ENCODE measurements around the gene FAU. TPM values are rescaled to one million over a fixed set of nuclear protein-coding genes. Genes with fewer than 3 reads are reported as not detected.

The FAU gene
- total and polyA plus RNA-seq, 4 donors: 674 to 1,172 (median 921) TPM

DNA sequence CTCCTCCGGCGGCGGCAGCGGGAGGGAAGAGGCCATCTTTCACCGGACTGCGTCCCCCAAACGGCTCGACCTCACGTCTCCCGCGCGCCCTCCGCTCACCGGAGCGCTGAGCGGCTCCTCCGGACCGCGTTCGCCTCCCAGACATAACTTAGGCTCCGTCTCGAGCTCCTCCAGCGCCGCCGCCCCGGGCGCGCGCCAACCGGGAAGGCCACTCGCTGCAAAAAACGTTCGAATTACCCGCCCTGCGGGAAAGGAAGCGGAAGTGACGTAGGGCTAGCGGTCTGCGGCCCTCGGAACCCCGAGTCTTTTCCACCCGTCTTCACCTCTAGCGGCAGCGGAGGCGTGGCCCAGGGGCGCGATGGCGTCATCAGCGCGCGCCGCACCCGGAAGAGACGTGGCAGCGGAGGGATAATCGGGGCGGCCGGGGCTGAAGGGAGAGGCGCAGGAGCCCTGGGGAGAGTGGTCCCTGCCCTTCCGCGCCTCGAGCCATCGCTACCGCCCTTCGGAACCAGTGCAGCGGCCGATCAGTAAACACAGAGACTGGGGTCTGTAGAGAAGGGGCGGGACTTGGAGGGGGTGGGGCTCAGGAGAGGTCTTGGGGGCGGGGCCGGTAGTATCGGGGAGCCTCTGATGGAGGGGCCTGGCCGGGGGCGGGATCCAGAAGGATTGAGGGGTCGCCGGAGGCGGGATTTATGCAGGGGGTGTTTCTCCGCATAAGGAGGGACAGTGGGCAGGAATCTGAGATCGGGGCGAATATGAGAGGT lies 37.9 kb downstream of the FAU start, which contains the start of the genes CDCA5 and ZFPL1:
TSS of gene CDCA5 (minus strand) at position 207 of the 764 bp plus-strand sequence. CDS start at position 145, 62 bp downstream.
TSS of gene ZFPL1 (plus strand) at position 389 of the 764 bp plus-strand sequence. CDS start 477 bp downstream, outside the sequence.
- whole genome bisulfite sequencing, 2 donors: 0 to 1% methylated on average over 72 to 79 of the region's 79 CpGs
- DNase-seq: peak; percentile 97 to 98
- Histone ChIP-seq H3K36me3 (ENCODE audit: control insufficient read depth in 1 of 2, insufficient read depth in 2 of 2, low read length in 1 of 2) (no peaks in the 10 kb centered on the region), H3K27ac (ENCODE audit: low read depth in 1 of 2, low read length in 2 of 2) (peak within 1 kb of the TSS; percentile 17 to 35), H3K4me3 (ENCODE audit: low read length in 2 of 2) (peak within 1 kb of the TSS; percentile 79 to 83), H3K27me3 (ENCODE audit: control insufficient read depth in 1 of 2, insufficient read depth in 2 of 2, low read length in 1 of 2) (no peaks in the 10 kb centered on the region), H3K9me3 (ENCODE audit: control insufficient read depth, low read length) (no peaks in the 10 kb centered on the region), H3K4me1 (ENCODE audit: control insufficient read depth in 1 of 2, insufficient read depth in 2 of 2, low read length in 2 of 2) (no peaks in the 10 kb centered on the region)
- intact Hi-C loops (cut with DNase I): loop anchor here (5.0 to 10.0 kb wide), 2 partner anchors 38 to 59 kb away; partner anchors contain the start of genes FAU (in 1 of the 2), MRPL49 (in 1 of the 2) and SNX15 (in 1 of the 2)
- ATAC-seq (ENCODE audit: low FRiP score): peak; percentile 98

DNA sequence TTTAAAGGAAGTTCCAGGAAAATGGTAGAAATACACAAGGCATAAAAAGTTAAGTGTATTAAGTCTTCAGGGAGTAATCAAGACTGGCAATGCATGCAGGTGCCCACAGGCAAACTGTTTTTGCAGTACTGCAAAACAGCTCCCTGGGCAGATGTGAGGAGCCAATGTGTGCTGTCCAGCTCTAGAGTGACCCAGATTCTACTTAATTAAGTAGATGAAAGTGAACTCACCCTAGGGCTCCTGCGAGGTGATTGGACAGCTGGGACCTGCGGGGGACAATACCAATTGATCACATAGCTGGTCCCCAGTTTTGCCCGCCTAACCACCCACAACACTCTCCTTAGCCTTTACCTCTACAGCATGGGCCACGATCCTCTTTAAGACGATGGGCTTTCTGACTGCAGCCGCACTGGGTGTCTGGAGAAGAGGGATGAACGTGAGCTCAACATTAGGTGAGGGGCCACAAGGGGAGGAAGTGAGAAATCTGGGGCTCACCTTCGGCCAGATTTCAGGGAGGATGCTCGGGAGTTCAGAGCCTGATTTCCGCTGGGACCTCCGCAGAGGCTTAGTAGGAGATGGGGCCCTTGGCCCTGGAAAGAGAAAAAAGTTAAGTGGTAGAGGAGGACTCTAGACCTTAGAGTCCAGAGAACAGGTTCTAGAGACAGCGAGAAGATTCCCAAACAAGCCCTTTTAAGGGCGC lies 38.6 kb downstream of the FAU start:
- no peaks in the 10 kb centered on the region for H3K4me1 ChIP-seq (ENCODE audit: control insufficient read depth in 1 of 2, insufficient read depth in 2 of 2, low read length in 2 of 2)
- peak overlapping the region in 1 of 2 donors; percentile 14 for H3K4me3 ChIP-seq (ENCODE audit: low read length in 2 of 2)
- no peaks in the 10 kb centered on the region for H3K36me3 ChIP-seq (ENCODE audit: control insufficient read depth in 1 of 2, insufficient read depth in 2 of 2, low read length in 1 of 2)
- intact Hi-C loops (cut with DNase I): loop anchor here (5.0 to 10.0 kb wide), 2 partner anchors 39 to 58 kb away; partner anchors contain the start of genes FAU (in 1 of the 2), MRPL49 (in 1 of the 2) and SNX15 (in 1 of the 2)
- no peak for DNase-seq
- no peaks in the 10 kb centered on the region for H3K27me3 ChIP-seq (ENCODE audit: control insufficient read depth in 1 of 2, insufficient read depth in 2 of 2, low read length in 1 of 2)
- no peak for ATAC-seq (ENCODE audit: low FRiP score)
- H3K27ac ChIP-seq (ENCODE audit: low read depth in 1 of 2, low read length in 2 of 2): no peak overlapping the region
- 3 to 4% methylated on average over 13 of the region's 13 CpGs for WGBS, 2 donors
- H3K9me3 ChIP-seq (ENCODE audit: control insufficient read depth, low read length): no peaks in the 10 kb centered on the region

DNA sequence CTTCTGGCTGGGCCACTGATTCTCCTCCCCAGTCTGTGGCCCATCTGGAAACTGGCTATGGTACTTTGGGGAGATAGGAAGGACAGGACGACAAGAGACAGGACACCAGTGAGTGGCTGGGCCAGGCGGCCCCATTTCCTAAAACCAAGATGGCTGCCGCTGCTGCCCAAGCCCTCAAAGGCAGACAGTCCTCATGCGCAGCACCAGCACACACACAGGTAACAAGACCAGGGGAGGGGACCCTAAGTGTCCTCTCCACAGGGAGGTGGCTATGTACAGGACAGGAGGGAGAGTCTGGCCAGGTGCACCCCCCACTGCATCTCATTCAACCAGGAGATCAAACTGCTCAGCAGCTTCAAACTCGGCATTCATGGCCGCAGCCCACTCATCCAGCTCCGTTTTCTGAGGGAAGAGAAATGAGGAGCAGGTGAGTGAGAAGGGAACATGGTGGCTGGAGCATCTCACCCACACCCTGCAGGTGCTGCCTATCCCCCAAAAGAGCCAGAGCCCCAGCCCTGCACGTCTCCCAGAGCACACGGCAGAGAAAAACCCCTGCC lies 43.1 kb downstream of the FAU start:
- Histone ChIP-seq H3K27me3 (ENCODE audit: control insufficient read depth in 1 of 2, insufficient read depth in 2 of 2, low read length in 1 of 2) (no peaks in the 10 kb centered on the region), H3K36me3 (ENCODE audit: control insufficient read depth in 1 of 2, insufficient read depth in 2 of 2, low read length in 1 of 2) (no peaks in the 10 kb centered on the region), H3K9me3 (ENCODE audit: control insufficient read depth, low read length) (no peaks in the 10 kb centered on the region), H3K27ac (ENCODE audit: low read depth in 1 of 2, low read length in 2 of 2) (no peak overlapping the region), H3K4me1 (ENCODE audit: control insufficient read depth in 1 of 2, insufficient read depth in 2 of 2, low read length in 2 of 2) (no peaks in the 10 kb centered on the region), H3K4me3 (ENCODE audit: low read length in 2 of 2) (no peak overlapping the region)
- intact Hi-C loops (cut with DNase I): no loop called here
- 90 to 95% methylated on average over 9 of the region's 9 CpGs for WGBS, 2 donors
- DNase-seq (no peak), ATAC-seq (ENCODE audit: low FRiP score) (no peak)

DNA sequence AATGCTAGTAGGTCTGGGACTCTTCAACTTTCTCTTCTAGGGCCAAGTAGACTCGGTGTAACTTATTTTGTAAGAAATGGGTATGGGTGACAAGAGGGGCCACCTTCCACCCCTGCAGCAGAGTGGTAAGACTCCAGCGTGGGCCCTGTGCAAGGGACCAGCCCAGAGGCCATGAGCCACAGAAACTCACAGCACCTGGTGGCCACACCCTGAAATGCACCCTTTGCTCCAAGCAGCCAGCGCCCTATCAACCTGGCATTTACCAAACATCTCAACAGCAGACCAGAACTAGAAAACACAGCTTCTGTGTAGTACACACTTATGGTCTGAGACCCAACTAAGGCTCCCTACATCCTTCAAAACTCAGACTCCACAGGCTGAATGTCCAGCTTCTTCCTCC lies 43.8 kb downstream of the FAU start:
- H3K9me3 ChIP-seq (ENCODE audit: control insufficient read depth, low read length): no peaks in the 10 kb centered on the region
- H3K4me1 ChIP-seq (ENCODE audit: control insufficient read depth in 1 of 2, insufficient read depth in 2 of 2, low read length in 2 of 2): no peaks in the 10 kb centered on the region
- WGBS, 2 donors: 62 to 67% methylated on average over 3 of the region's 3 CpGs
- no peaks in the 10 kb centered on the region for H3K27me3 ChIP-seq (ENCODE audit: control insufficient read depth in 1 of 2, insufficient read depth in 2 of 2, low read length in 1 of 2)
- ATAC-seq (ENCODE audit: low FRiP score): peak; percentile 15
- H3K27ac ChIP-seq (ENCODE audit: low read depth in 1 of 2, low read length in 2 of 2): no peak overlapping the region
- H3K36me3 ChIP-seq (ENCODE audit: control insufficient read depth in 1 of 2, insufficient read depth in 2 of 2, low read length in 1 of 2): no peaks in the 10 kb centered on the region
- no peak for DNase-seq
- H3K4me3 ChIP-seq (ENCODE audit: low read length in 2 of 2): no peak overlapping the region
- intact Hi-C loops (cut with DNase I): no loop called here

DNA sequence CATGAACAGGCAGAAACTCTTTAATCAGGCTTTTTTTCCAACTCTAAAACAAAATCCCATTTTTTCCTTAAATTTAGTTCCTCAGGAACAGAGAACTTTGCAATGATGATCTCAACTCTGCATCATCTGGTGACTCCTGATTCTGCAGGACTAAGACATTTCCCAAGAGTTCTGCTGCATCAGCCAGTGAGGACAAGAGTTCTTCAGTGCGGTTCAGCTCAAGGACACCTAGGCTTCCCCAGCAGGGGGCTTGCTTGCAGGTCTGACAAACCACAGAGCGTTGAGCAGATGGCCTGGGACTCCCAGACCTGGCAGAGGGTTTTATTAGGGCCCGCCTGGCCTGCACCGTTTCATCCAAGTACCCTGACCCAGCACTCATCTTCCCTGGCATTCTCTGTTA lies 44.5 kb downstream of the FAU start:
- Histone ChIP-seq H3K4me1 (ENCODE audit: control insufficient read depth in 1 of 2, insufficient read depth in 2 of 2, low read length in 2 of 2) (no peaks in the 10 kb centered on the region), H3K9me3 (ENCODE audit: control insufficient read depth, low read length) (no peaks in the 10 kb centered on the region), H3K36me3 (ENCODE audit: control insufficient read depth in 1 of 2, insufficient read depth in 2 of 2, low read length in 1 of 2) (no peaks in the 10 kb centered on the region), H3K4me3 (ENCODE audit: low read length in 2 of 2) (no peak overlapping the region), H3K27me3 (ENCODE audit: control insufficient read depth in 1 of 2, insufficient read depth in 2 of 2, low read length in 1 of 2) (no peaks in the 10 kb centered on the region), H3K27ac (ENCODE audit: low read depth in 1 of 2, low read length in 2 of 2) (no peak overlapping the region)
- 80 to 85% methylated on average over 4 of the region's 4 CpGs for WGBS, 2 donors
- DNase-seq: no peak
- no peak for ATAC-seq (ENCODE audit: low FRiP score)
- intact Hi-C loops (cut with DNase I): no loop called here

DNA sequence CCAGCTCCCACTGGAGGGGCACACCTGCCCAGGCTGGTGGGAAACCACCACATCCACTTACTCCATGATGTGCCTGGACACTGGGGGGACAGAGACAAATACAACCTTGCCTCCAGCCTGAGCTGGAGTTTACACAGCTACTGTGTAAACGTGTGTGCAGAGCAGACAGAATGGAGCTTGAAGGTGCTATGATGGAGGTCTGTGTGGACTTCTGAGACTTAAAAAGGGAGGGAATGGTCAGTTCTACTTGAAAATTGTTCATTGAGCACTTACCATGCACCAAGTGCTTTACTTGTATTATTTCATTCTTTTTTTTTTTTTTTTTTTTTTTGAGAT lies 49.3 kb downstream of the FAU start:
- Histone ChIP-seq H3K36me3 (ENCODE audit: control insufficient read depth in 1 of 2, insufficient read depth in 2 of 2, low read length in 1 of 2) (no peaks in the 10 kb centered on the region), H3K4me3 (ENCODE audit: low read length in 2 of 2) (no peak overlapping the region), H3K9me3 (ENCODE audit: control insufficient read depth, low read length) (no peaks in the 10 kb centered on the region), H3K27me3 (ENCODE audit: control insufficient read depth in 1 of 2, insufficient read depth in 2 of 2, low read length in 1 of 2) (no peaks in the 10 kb centered on the region), H3K4me1 (ENCODE audit: control insufficient read depth in 1 of 2, insufficient read depth in 2 of 2, low read length in 2 of 2) (no peaks in the 10 kb centered on the region), H3K27ac (ENCODE audit: low read depth in 1 of 2, low read length in 2 of 2) (no peak overlapping the region)
- WGBS, 2 donors: 56 to 71% methylated on average over 1 of the region's 1 CpG
- DNase-seq: no peak
- intact Hi-C loops (cut with DNase I): no loop called here
- no peak for ATAC-seq (ENCODE audit: low FRiP score)

DNA sequence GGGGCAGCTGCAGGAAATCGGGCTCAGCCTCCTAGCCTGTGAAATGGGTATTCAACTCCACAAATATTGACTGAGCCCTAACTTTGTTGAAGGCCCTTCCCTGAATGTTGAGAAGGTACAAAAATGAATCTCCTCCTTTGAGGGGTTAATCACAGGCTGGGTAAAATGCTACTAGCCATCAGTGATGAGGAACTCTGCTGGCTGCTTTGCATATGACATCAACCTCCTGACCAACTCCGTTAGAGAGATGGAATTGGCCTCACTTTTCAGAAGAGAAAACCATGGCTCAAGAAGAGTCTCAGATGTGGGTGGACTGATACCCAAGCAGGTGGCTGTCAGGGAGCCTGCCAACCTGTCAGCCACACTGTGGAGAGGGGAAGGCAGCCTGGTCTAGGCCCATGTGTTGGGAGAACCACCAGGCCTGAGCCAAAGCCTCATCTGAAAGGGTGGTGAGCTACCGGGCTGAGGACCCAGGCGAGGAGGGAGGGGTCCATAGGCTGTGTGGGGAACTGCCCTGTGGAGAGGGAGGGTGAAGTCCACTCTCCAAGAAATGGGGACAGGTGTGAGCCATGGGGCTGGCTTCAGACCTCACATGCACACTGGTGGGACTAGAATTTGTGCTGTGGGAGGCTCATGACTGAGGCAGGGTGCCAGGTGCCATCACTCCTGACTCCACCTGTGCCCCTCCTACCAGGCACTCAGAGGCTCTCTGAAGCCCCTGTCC lies 49.9 kb downstream of the FAU start:
- ATAC-seq (ENCODE audit: low FRiP score) (no peak), DNase-seq (no peak)
- no peaks in the 10 kb centered on the region for H3K4me1 ChIP-seq (ENCODE audit: control insufficient read depth in 1 of 2, insufficient read depth in 2 of 2, low read length in 2 of 2)
- H3K36me3 ChIP-seq (ENCODE audit: control insufficient read depth in 1 of 2, insufficient read depth in 2 of 2, low read length in 1 of 2): no peaks in the 10 kb centered on the region
- H3K9me3 ChIP-seq (ENCODE audit: control insufficient read depth, low read length): no peaks in the 10 kb centered on the region
- H3K4me3 ChIP-seq (ENCODE audit: low read length in 2 of 2): no peak overlapping the region
- H3K27me3 ChIP-seq (ENCODE audit: control insufficient read depth in 1 of 2, insufficient read depth in 2 of 2, low read length in 1 of 2): no peaks in the 10 kb centered on the region
- H3K27ac ChIP-seq (ENCODE audit: low read depth in 1 of 2, low read length in 2 of 2): no peak overlapping the region
- intact Hi-C loops (cut with DNase I): no loop called here
- WGBS, 2 donors: 62 to 66% methylated on average over 4 of the region's 4 CpGs
